Measurements from ENCODE around the gene ALG8.

The ALG8 gene

GRCh38 chr11:78161962-78162371 is 22.5 kb upstream of the ALG8 start:
- H3K27ac ChIP-seq, result no peak overlapping the region
- no peak overlapping the region for H3K4me2 ChIP-seq
- H3K9ac ChIP-seq, result no peak overlapping the region
- no peak overlapping the region for H2AFZ ChIP-seq (ENCODE audit: low read depth)
- no peaks in the 10 kb centered on the region for H3K36me3 ChIP-seq (ENCODE audit: insufficient read depth)
- H3K27me3 ChIP-seq (ENCODE audit: insufficient read depth, low read depth), result no peaks in the 10 kb centered on the region
- TF ChIP-seq, protein P1, sequence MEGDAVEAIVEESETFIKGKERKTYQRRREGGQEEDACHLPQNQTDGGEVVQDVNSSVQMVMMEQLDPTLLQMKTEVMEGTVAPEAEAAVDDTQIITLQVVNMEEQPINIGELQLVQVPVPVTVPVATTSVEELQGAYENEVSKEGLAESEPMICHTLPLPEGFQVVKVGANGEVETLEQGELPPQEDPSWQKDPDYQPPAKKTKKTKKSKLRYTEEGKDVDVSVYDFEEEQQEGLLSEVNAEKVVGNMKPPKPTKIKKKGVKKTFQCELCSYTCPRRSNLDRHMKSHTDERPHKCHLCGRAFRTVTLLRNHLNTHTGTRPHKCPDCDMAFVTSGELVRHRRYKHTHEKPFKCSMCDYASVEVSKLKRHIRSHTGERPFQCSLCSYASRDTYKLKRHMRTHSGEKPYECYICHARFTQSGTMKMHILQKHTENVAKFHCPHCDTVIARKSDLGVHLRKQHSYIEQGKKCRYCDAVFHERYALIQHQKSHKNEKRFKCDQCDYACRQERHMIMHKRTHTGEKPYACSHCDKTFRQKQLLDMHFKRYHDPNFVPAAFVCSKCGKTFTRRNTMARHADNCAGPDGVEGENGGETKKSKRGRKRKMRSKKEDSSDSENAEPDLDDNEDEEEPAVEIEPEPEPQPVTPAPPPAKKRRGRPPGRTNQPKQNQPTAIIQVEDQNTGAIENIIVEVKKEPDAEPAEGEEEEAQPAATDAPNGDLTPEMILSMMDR (conservative IDR thresholded peaks at IDR 0.05; ENCODE audit: low read depth, low read length), result no peak
- no peak overlapping the region for H3K4me3 ChIP-seq (IDR thresholded peaks at IDR 0.05; ENCODE audit: insufficient read depth, low read depth, low read length)
- H3K4me1 ChIP-seq (ENCODE audit: low read depth, poor library complexity, severe bottlenecking), result no peaks in the 10 kb centered on the region
- no peaks in the 10 kb centered on the region for H4K20me1 ChIP-seq (ENCODE audit: insufficient read depth)
- no peaks in the 10 kb centered on the region for H3K79me2 ChIP-seq (ENCODE audit: insufficient read depth, low read depth)

DNA sequence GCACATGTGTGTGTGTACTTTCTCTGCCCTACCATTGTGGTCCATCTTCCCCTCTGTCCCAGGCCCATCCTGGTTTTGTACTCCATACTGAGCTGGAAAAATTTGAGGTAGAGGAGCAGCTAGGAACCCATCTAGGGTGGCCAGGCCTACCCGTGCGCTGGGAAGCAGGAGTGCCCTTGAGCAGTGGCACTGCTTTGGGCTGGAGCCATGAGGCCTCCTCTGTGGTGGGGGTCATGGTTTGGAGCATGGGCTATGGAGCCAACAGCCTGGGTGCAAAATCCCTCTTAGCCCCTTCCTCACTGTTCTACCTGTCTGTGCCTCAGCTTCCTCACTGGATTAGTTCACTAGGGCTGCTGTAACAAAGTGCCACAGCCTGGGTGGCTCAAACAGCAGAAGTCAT is 21.9 kb upstream of the ALG8 start:
- no peak overlapping the region for H3K4me3 ChIP-seq (IDR thresholded peaks at IDR 0.05; ENCODE audit: insufficient read depth, low read depth, low read length)
- no peaks in the 10 kb centered on the region for H3K79me2 ChIP-seq (ENCODE audit: insufficient read depth, low read depth)
- no peaks in the 10 kb centered on the region for H3K4me1 ChIP-seq (ENCODE audit: low read depth, poor library complexity, severe bottlenecking)
- H2AFZ ChIP-seq (ENCODE audit: low read depth), result no peak overlapping the region
- H3K9ac ChIP-seq, result no peak overlapping the region
- no peaks in the 10 kb centered on the region for H3K36me3 ChIP-seq (ENCODE audit: insufficient read depth)
- TF ChIP-seq, protein P1 (conservative IDR thresholded peaks at IDR 0.05; ENCODE audit: low read depth, low read length), result no peak
- no peaks in the 10 kb centered on the region for H3K27me3 ChIP-seq (ENCODE audit: insufficient read depth, low read depth)
- no peak overlapping the region for H3K27ac ChIP-seq
- no peak overlapping the region for H3K4me2 ChIP-seq
- no peaks in the 10 kb centered on the region for H4K20me1 ChIP-seq (ENCODE audit: insufficient read depth)

DNA sequence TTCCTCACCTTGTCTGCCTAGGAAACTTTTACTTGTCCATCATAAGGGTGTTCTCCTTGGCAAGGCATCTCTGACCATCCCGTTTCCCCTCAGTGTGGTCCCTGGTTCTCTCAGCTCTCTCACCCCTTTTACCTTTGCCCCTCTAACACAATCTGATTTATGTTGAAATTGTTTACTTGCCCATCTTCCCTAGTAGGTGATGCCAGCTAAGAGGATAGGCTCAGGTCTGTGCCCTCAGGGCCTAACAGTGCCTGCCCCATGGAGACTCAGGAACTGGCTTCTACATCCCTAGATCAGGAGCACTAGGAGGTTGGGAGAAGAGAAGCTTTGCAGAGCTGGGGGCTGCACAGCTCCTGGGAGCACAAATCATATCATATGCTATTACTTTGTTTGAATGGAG is 21.1 kb upstream of the ALG8 start:
- Histone ChIP-seq H2AFZ (ENCODE audit: low read depth) (no peak overlapping the region), H3K79me2 (ENCODE audit: insufficient read depth, low read depth) (no peaks in the 10 kb centered on the region), H3K9ac (no peak overlapping the region), H3K4me2 (no peak overlapping the region), H3K36me3 (ENCODE audit: insufficient read depth) (no peaks in the 10 kb centered on the region), H4K20me1 (ENCODE audit: insufficient read depth) (no peaks in the 10 kb centered on the region), H3K4me3 (IDR thresholded peaks at IDR 0.05; ENCODE audit: insufficient read depth, low read depth, low read length) (no peak overlapping the region), H3K27ac (no peak overlapping the region), H3K27me3 (ENCODE audit: insufficient read depth, low read depth) (no peaks in the 10 kb centered on the region), H3K4me1 (ENCODE audit: low read depth, poor library complexity, severe bottlenecking) (no peaks in the 10 kb centered on the region)
- TF ChIP-seq, protein P1 (conservative IDR thresholded peaks at IDR 0.05; ENCODE audit: low read depth, low read length), result no peak

DNA sequence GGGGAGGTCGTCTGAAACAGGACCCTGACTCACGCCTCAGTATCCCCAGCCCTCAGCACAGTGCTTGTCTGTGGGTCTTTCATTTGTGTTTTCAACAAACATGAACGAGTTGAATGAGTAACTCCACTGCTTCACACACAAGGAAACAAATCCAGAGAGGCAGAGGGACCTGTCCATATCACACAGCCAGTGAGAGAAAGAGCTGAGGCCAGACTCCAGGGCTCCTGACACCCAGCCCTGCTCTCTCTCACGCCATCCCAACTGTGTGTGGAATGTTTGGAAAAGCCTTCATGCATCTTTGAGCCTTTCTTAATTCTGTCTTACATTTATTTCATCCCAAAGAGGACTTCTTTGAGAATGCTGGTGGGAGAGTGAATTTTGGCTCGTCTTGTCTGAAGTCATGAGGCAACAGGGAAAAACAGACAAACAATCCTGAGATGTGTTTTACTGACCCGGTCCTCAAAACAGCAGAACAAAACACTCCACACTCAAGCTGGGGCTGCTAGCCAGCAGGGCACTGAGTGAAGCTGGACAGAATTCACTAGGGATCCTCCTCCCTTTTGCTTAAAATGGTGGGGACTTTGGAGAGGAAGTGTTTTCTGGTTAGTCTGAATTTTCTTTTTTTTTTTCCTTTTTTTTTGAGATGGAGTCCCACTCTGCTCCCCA is 19.7 kb upstream of the ALG8 start:
- TF ChIP-seq, protein P1 (conservative IDR thresholded peaks at IDR 0.05; ENCODE audit: low read depth, low read length), result no peak
- no peak overlapping the region for H3K27ac ChIP-seq
- no peak overlapping the region for H2AFZ ChIP-seq (ENCODE audit: low read depth)
- no peaks in the 10 kb centered on the region for H3K79me2 ChIP-seq (ENCODE audit: insufficient read depth, low read depth)
- no peaks in the 10 kb centered on the region for H4K20me1 ChIP-seq (ENCODE audit: insufficient read depth)
- H3K36me3 ChIP-seq (ENCODE audit: insufficient read depth), result no peaks in the 10 kb centered on the region
- no peaks in the 10 kb centered on the region for H3K27me3 ChIP-seq (ENCODE audit: insufficient read depth, low read depth)
- no peaks in the 10 kb centered on the region for H3K4me1 ChIP-seq (ENCODE audit: low read depth, poor library complexity, severe bottlenecking)
- H3K4me3 ChIP-seq (IDR thresholded peaks at IDR 0.05; ENCODE audit: insufficient read depth, low read depth, low read length), result no peak overlapping the region
- H3K9ac ChIP-seq, result no peak overlapping the region
- no peak overlapping the region for H3K4me2 ChIP-seq

All from KMS-11 (cell line).